IPS-20b (cell line): ENCODE measurements around the gene SLC23A2.
A peak's percentile ranks its signal among the peaks of the same experiment; 100 is the strongest.
"Not testable (repeated sequence)": the region's sequence is repeated elsewhere in the genome, so short reads cannot be mapped to it uniquely, and the experiment has no call there.

Source experiments
- H3K27ac ChIP-seq: one replicate; pipeline ENCODE4 v1.5.1; 2013; ENCODE audit warnings: low read length
- H3K27me3 ChIP-seq: 2 replicates; pipeline ENCODE4 v1.6.1; 2013; ENCODE audit warnings: mild to moderate bottlenecking, low read length, inconsistent platforms; ENCODE audit not compliant: insufficient read depth
- H3K36me3 ChIP-seq: 2 replicates; pipeline ENCODE4 v1.6.1; 2013; ENCODE audit warnings: low read depth, mild to moderate bottlenecking, inconsistent platforms, low read length, moderate library complexity; ENCODE audit not compliant: insufficient read depth
- H3K4me1 ChIP-seq: 2 replicates; pipeline ENCODE4 v1.6.1; 2013; ENCODE audit warnings: mild to moderate bottlenecking, control low read depth, inconsistent platforms, low read length, moderate library complexity; ENCODE audit not compliant: insufficient read depth
- H3K4me3 ChIP-seq: 2 replicates; pipeline ENCODE4 v1.5.1; 2013; ENCODE audit warnings: mild to moderate bottlenecking, low read length, inconsistent platforms
- H3K9ac ChIP-seq: 2 replicates; pipeline ENCODE4 v1.6.1; 2013; ENCODE audit warnings: low read depth, mild to moderate bottlenecking, inconsistent platforms, low read length, moderate library complexity
- H3K9me3 ChIP-seq: 2 replicates; pipeline ENCODE4 v1.6.1; 2013; ENCODE audit warnings: mild to moderate bottlenecking, low read depth, low read length, inconsistent platforms; ENCODE audit not compliant: insufficient read depth

SLC23A2 gene

DNA sequence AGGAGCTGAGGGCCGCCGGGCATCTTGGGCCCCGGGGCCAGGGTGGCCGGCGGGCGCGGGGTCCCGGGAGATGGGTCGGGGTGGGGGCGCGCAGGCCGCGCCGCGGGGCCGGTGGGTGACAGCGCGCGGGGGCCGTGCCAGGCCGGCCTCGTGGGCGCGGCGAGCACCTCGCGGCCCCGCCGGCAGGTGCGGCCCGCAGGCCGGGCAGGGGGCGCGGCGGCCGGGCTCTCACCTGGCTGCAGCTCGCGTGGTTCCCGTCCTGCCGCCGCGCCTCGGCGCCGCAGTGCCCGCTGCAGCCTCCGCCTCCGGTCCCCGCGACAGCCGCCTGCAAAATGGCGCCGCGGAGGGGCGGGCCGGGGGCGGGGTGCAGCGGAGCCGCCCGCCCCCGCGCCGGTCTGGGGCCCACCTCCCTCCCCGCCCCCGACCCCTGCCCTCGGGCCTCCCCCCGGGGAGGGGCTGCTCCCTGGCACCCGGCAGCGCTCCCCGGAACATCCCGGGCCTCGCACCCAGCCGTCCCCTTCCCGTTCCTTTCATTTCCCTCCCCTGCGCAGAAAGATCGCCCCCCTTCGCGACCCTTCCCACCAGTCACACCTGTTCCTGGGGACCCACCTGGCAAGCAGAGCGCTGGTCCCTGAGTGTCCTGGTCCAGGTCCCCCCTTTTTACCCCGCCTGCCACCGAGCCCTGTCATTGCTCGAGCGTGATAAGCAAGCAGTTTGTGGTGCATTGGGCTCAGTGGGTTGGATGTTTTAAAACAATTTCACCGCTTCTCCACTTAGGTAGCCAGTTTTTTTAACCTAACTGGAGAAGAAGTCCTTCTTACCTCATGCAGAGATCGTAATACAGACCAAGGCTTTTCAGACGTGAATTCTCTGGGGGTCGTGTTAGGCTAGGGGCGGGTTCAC is at the start of gene SLC23A2:
TSS of gene SLC23A2 (minus strand) at position 337 of the 903 bp plus-strand sequence. CDS start 68,948 bp downstream, outside the sequence.
- Histone ChIP-seq H3K9me3 (no peaks in the 10 kb centered on the region), H3K4me3 (peak within 1 kb of the TSS; percentile 91)

GRCh38 chr20:5046656-5047339 is 45.5 kb upstream of the SLC23A2 start:
- H3K4me1 ChIP-seq: no peaks in the 10 kb centered on the region
- H3K27ac ChIP-seq: no peak overlapping the region
- no peaks in the 10 kb centered on the region for H3K9me3 ChIP-seq
- no peaks in the 10 kb centered on the region for H3K27me3 ChIP-seq
- no peaks in the 10 kb centered on the region for H3K36me3 ChIP-seq
- H3K9ac ChIP-seq: no peak overlapping the region
- H3K4me3 ChIP-seq: no peak overlapping the region

More for the DNA sequence above, at the start of gene SLC23A2:
- H3K27me3 ChIP-seq: peaks cover 27% of the 10 kb centered on the region
- no peaks in the 10 kb centered on the region for H3K36me3 ChIP-seq
- H3K27ac ChIP-seq: no peak within 1 kb of the TSS
- H3K4me1 ChIP-seq: peaks cover 9% of the 10 kb centered on the region
- peak within 1 kb of the TSS; percentile 65; the same call in 1 of the 2 replicates for H3K9ac ChIP-seq

DNA sequence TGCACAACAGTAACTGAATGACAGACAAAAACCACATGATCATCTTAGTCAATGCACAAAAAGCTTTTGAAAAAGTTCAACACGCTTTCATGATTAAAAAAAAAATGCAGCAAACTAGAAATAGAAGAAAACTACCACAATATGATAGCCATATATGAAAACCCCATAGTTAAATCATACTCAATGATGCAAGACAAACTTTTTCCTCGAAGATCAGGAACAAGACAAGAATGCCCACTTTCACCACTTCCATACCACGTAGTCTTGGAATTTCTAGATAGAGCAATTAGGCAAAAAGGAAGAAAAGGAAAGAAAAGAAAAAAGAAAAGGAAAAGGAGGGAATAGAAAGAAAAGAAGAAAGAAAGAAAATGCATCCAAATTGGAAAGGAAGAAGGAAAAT is 44.6 kb upstream of the SLC23A2 start:
- no peaks in the 10 kb centered on the region for H3K36me3 ChIP-seq
- H3K4me3 ChIP-seq: no peak overlapping the region
- H3K27me3 ChIP-seq: no peaks in the 10 kb centered on the region
- H3K27ac ChIP-seq: no peak overlapping the region
- no peak overlapping the region for H3K9ac ChIP-seq
- H3K9me3 ChIP-seq: no peaks in the 10 kb centered on the region
- H3K4me1 ChIP-seq: no peaks in the 10 kb centered on the region

- Histone ChIP-seq H3K9me3 (no peaks in the 10 kb centered on the region), H3K27me3 (no peaks in the 10 kb centered on the region), H3K27ac (no peak overlapping the region), H3K9ac (no peak overlapping the region), H3K36me3 (no peaks in the 10 kb centered on the region), H3K4me3 (no peak overlapping the region), H3K4me1 (no peaks in the 10 kb centered on the region)
Observed at GRCh38 chr20:5044075-5044620, 42.8 kb upstream of the SLC23A2 start.

- Histone ChIP-seq H3K27me3 (no peaks in the 10 kb centered on the region), H3K36me3 (no peaks in the 10 kb centered on the region), H3K9me3 (no peaks in the 10 kb centered on the region), H3K4me3 (no peak overlapping the region), H3K4me1 (no peaks in the 10 kb centered on the region), H3K27ac (no peak overlapping the region), H3K9ac (no peak overlapping the region)
Observed at GRCh38 chr20:5041433-5041832, 40.1 kb upstream of the SLC23A2 start.

- Histone ChIP-seq H3K4me3 (no peak overlapping the region), H3K36me3 (no peaks in the 10 kb centered on the region), H3K9ac (no peak overlapping the region), H3K27me3 (no peaks in the 10 kb centered on the region), H3K27ac (no peak overlapping the region), H3K9me3 (no peaks in the 10 kb centered on the region), H3K4me1 (no peaks in the 10 kb centered on the region)
Observed at GRCh38 chr20:5040345-5040744, 39.0 kb upstream of the SLC23A2 start.

DNA sequence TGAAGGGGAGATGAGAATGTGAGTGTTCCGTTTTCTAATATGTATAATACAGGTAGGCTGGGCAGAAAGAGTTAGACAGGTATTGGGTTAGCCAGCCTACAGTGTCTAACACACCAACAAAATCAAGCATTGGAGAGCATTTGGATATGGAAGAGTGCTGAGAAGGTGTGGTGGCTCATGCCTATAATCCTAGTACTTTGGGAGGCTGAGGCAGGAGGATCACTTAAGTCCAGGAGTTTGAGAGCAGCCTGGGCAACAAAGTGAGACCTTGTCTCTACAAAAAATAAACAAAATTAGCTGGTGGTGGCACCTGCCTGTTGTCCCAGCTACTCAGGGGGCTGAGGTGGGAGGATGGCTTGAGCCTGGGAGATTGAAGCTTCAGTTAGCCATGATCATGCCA is 38.6 kb upstream of the SLC23A2 start:
- no peak overlapping the region for H3K27ac ChIP-seq
- no peaks in the 10 kb centered on the region for H3K36me3 ChIP-seq
- no peaks in the 10 kb centered on the region for H3K27me3 ChIP-seq
- no peaks in the 10 kb centered on the region for H3K4me1 ChIP-seq
- H3K9ac ChIP-seq: no peak overlapping the region
- no peaks in the 10 kb centered on the region for H3K9me3 ChIP-seq
- H3K4me3 ChIP-seq: no peak overlapping the region

GRCh38 chr20:5039255-5039657 is 37.9 kb upstream of the SLC23A2 start:
- no peak overlapping the region for H3K4me3 ChIP-seq
- H3K36me3 ChIP-seq: no peaks in the 10 kb centered on the region
- no peak overlapping the region for H3K9ac ChIP-seq
- H3K9me3 ChIP-seq: no peaks in the 10 kb centered on the region
- H3K27me3 ChIP-seq: no peaks in the 10 kb centered on the region
- H3K4me1 ChIP-seq: no peaks in the 10 kb centered on the region
- H3K27ac ChIP-seq: no peak overlapping the region

- Histone ChIP-seq H3K4me1 (no peaks in the 10 kb centered on the region), H3K27ac (no peak overlapping the region), H3K4me3 (no peak overlapping the region), H3K36me3 (no peaks in the 10 kb centered on the region), H3K9ac (no peak overlapping the region), H3K27me3 (no peaks in the 10 kb centered on the region), H3K9me3 (no peaks in the 10 kb centered on the region)
Observed at GRCh38 chr20:5036828-5037227, 35.5 kb upstream of the SLC23A2 start.

- not testable (repeated sequence) for H3K4me3 ChIP-seq, H3K9ac ChIP-seq, H3K27me3 ChIP-seq, H3K4me1 ChIP-seq, H3K9me3 ChIP-seq, H3K36me3 ChIP-seq, H3K27ac ChIP-seq
Observed at GRCh38 chr20:5035518-5035917, 34.2 kb upstream of the SLC23A2 start.

- H3K27me3 ChIP-seq: no peaks in the 10 kb centered on the region
- no peak overlapping the region for H3K27ac ChIP-seq
- no peak overlapping the region for H3K4me3 ChIP-seq
- no peaks in the 10 kb centered on the region for H3K4me1 ChIP-seq
- H3K9me3 ChIP-seq: no peaks in the 10 kb centered on the region
- H3K9ac ChIP-seq: no peak overlapping the region
- no peaks in the 10 kb centered on the region for H3K36me3 ChIP-seq
Observed at GRCh38 chr20:5033566-5033965, 32.3 kb upstream of the SLC23A2 start.

DNA sequence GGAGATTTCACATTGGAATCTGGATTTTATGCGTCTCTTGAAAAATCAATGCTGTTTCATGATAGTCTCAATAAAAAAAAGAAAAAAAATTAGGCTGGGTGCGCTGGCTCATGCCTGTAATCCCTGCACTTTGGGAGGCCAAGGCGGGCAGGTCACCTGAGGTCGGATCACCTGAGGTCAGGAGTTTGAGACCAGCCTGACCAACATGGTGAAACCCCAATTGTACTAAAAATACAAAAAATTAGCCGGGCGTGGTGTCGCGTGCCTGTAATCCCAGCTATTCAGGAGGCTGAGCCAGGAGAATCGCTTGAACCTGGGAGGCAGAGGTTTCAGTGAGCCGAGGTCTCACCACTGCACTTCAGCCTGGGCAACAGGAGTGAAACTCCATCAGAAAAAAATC is 30.4 kb upstream of the SLC23A2 start:
- H3K36me3 ChIP-seq, H3K27ac ChIP-seq, H3K4me3 ChIP-seq, H3K9me3 ChIP-seq, H3K4me1 ChIP-seq, H3K27me3 ChIP-seq, H3K9ac ChIP-seq: not testable (repeated sequence)
